ENCODE results near the gene TRAPPC3L. TPM values are rescaled to one million over a fixed set of nuclear protein-coding genes. Genes with fewer than 3 reads are reported as not detected.

TRAPPC3L gene
- total RNA-seq, 1 donor = 0.45 TPM

GRCh38 chr6:116447496-116448011 lies 97.9 kb downstream of the TRAPPC3L start:
- TF ChIP-seq CTCF (IDR thresholded peaks at IDR 0.05; ENCODE audit: insufficient read depth, low read length) = no peak
- peak; percentile 99 for DNase-seq (ENCODE audit: low read depth)
- no peak overlapping the region for H3K4me3 ChIP-seq (ENCODE audit: low read depth, low read length)

- peak overlapping the region; percentile 4 for H3K4me3 ChIP-seq (ENCODE audit: low read depth, low read length)
- no peak for DNase-seq (ENCODE audit: low read depth)
- TF ChIP-seq CTCF (IDR thresholded peaks at IDR 0.05; ENCODE audit: insufficient read depth, low read length) = no peak
These were observed 98.4 kb downstream of the TRAPPC3L start for GRCh38 chr6:116447052-116447451.

- no peak overlapping the region for H3K4me3 ChIP-seq (ENCODE audit: low read depth, low read length)
- no peak for DNase-seq (ENCODE audit: low read depth)
- no peak for TF ChIP-seq CTCF (IDR thresholded peaks at IDR 0.05; ENCODE audit: insufficient read depth, low read length)
These were observed 99.1 kb downstream of the TRAPPC3L start for GRCh38 chr6:116446399-116446798.

GRCh38 chr6:116445102-116445501 lies 100.4 kb downstream of the TRAPPC3L start:
- DNase-seq (ENCODE audit: low read depth) = no peak
- no peak for TF ChIP-seq CTCF (IDR thresholded peaks at IDR 0.05; ENCODE audit: insufficient read depth, low read length)

More at GRCh38 chr6:116445102-116445501, 100.4 kb downstream of the TRAPPC3L start:
- H3K4me3 ChIP-seq (ENCODE audit: low read depth, low read length) = no peak overlapping the region

Other genes with a start within 250 kb of the TRAPPC3L start
- gene DSE, start 174.7 kb downstream of the TRAPPC3L start, total RNA-seq (ENCODE audit: low replicate concordance) = 50.7 and 61.2 TPM in 2 replicates
- gene CALHM6, start 84.3 kb downstream of the TRAPPC3L start, total RNA-seq (ENCODE audit: low replicate concordance) = 0.18 and 1.6 TPM in 2 replicates
- gene CALHM5, start 34.0 kb downstream of the TRAPPC3L start, total RNA-seq (ENCODE audit: low replicate concordance) = 6.8 and 8.2 TPM in 2 replicates
- gene CALHM4, start 8.1 kb upstream of the TRAPPC3L start, total RNA-seq (ENCODE audit: low replicate concordance) = not detected in 2 replicates
- 66.9 and 76.7 TPM in 2 replicates for gene RWDD1, start 25.8 kb upstream of the TRAPPC3L start, total RNA-seq (ENCODE audit: low replicate concordance)
- gene RSPH4A, start 70.8 kb upstream of the TRAPPC3L start, total RNA-seq (ENCODE audit: low replicate concordance) = 0.54 and 0.82 TPM in 2 replicates
- gene ZUP1, start 123.1 kb upstream of the TRAPPC3L start, total RNA-seq (ENCODE audit: low replicate concordance) = 6.5 and 10.2 TPM in 2 replicates
- 8.3 and 13.2 TPM in 2 replicates for gene KPNA5, start 135.5 kb upstream of the TRAPPC3L start, total RNA-seq (ENCODE audit: low replicate concordance)
- 1.6 TPM in 1 of 2 replicates, not detected in the other for gene FAM162B, start 220.0 kb upstream of the TRAPPC3L start, total RNA-seq (ENCODE audit: low replicate concordance)

Data from fibroblast of the aortic adventitia (primary cell).